ENCODE measurements around the gene NKRF. TPM values are rescaled to one million over a fixed set of nuclear protein-coding genes. Genes with fewer than 3 reads are reported as not detected.

The NKRF gene
- polyA plus RNA-seq, 4 donors = 2.9 to 8.2 (median 4.1) TPM

DNA sequence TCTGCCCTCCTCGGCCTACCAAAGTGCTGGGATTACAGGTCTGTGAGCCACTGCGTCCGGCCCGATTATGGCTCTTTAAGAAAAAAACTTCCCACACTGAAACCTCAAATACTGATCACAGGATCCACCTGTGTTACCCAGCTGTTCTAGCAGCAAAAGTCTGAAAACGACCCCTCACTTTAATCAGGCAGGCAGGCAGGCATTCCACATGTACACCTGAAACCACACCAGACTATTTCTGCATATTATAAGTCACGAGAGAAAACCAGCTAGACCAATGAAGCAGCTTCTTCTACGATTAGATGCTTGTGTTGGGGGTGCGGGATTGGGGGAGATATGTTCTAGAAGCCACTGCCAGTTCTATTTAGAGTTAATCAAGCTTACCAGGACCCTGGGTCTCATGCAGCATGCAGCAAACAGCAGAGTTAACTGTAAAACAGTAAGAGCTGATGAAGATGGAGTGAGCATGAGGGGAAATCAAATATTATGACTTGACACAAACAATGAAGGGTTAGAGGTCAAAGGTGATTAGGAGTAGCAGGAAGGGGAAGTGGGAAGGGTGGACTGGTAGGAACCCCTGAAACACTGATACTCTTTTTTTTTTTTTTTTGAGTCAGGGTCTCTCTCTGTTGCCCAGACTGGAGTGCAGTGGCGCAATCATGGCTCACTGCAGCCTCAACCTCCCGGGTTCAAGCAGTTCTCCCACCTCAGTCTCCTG is 18.9 kb upstream of the NKRF start:
- no peak overlapping the region for H3K27ac ChIP-seq (ENCODE audit: low read depth in 1 of 3, low read length in 2 of 3)
- H3K36me3 ChIP-seq (ENCODE audit: control insufficient read depth in 3 of 3, insufficient read depth in 2 of 3, low read depth in 1 of 3, low read length in 3 of 3) = peaks cover 0 to 2% (median 2%) of the 10 kb centered on the region in 3 donors
- no peak for FAIRE-seq
- WGBS, 3 donors = 84 to 86% (median 84%) methylated on average over 9 to 10 of the region's 10 CpGs
- no peaks in the 10 kb centered on the region for H3K4me1 ChIP-seq (ENCODE audit: control insufficient read depth in 3 of 3, insufficient read depth in 2 of 3, low read depth in 1 of 3, low read length in 2 of 3)
- no peaks in the 10 kb centered on the region for H3K9me3 ChIP-seq (ENCODE audit: control insufficient read depth in 2 of 2, insufficient read depth in 1 of 2, low read depth in 1 of 2, low read length in 1 of 2)
- no peak for DNase-seq
- no peak overlapping the region for H3K4me3 ChIP-seq (ENCODE audit: low read depth in 1 of 3, low read length in 3 of 3)
- no peaks in the 10 kb centered on the region for H3K27me3 ChIP-seq (ENCODE audit: control insufficient read depth in 3 of 3, insufficient read depth in 3 of 3, low read length in 3 of 3)

DNA sequence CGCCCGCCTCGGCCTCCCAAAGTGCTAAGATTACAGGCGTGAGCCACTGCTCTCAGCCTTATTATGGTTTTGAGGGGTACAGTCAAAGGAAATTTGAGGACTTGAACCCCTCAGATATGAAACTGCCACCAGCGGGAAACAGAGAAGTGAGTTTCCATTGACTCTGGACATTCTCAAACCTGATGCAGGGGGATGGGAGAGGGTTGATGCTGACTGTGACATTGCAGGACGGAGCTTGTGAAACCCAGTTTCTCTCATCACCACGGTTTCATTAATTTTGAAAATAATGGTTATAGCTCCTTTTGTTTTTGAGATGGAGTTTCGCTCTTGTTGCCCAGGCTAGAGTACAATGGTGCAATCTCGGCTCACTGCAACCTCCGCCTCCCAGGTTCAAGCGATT is 18.2 kb upstream of the NKRF start:
- Histone ChIP-seq H3K9me3 (ENCODE audit: control insufficient read depth in 2 of 2, insufficient read depth in 1 of 2, low read depth in 1 of 2, low read length in 1 of 2) (no peaks in the 10 kb centered on the region), H3K27ac (ENCODE audit: low read depth in 1 of 3, low read length in 2 of 3) (no peak overlapping the region), H3K4me3 (ENCODE audit: low read depth in 1 of 3, low read length in 3 of 3) (no peak overlapping the region), H3K4me1 (ENCODE audit: control insufficient read depth in 3 of 3, insufficient read depth in 2 of 3, low read depth in 1 of 3, low read length in 2 of 3) (no peaks in the 10 kb centered on the region), H3K36me3 (ENCODE audit: control insufficient read depth in 3 of 3, insufficient read depth in 2 of 3, low read depth in 1 of 3, low read length in 3 of 3) (peaks cover 0 to 2% (median 2%) of the 10 kb centered on the region in 3 donors), H3K27me3 (ENCODE audit: control insufficient read depth in 3 of 3, insufficient read depth in 3 of 3, low read length in 3 of 3) (no peaks in the 10 kb centered on the region)
- DNase-seq = no peak
- FAIRE-seq = no peak
- WGBS, 3 donors = 90 to 96% (median 95%) methylated on average over 10 to 11 of the region's 11 CpGs

DNA sequence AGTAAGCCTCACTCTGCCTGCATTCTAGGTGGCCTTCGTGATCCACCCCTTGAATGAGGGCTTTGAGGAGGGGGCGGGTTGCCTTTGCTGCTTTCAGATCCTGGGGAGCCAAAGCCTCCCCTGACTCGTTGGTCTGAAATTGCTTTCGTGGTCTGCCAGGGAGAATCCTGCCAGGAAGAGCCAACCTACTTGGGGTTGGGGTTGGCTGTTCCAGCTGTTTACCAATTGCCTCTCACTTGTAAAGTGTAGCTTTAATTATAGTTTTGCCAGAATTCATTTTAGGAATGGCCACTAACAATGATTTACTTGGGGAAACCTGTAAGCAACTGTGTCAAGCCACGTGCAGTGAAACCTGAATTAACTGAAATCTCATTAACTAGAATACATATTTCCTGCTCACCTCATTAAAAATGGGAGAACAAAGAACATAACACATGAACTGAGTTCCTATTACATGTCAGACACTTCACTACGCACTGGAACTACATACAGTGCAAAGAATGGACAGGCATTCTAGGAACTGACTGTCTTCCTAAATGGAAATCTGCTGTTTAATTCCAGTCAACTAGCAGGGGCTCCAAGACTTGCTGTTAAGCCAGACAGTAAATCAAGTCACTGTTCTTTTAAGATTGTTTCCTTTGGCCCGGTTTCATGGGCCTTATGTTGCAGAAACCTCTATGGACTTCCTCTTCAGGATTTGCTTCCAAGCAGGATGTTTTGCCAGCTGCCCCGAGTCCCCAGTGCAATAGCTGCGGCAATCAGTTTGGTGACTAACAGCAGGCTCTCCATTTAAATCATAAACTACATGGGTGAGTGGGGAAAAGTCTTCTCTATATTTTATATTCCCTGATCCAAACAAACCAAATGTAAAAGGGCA is 16.4 kb upstream of the NKRF start:
- H3K4me1 ChIP-seq (ENCODE audit: control insufficient read depth in 3 of 3, insufficient read depth in 2 of 3, low read depth in 1 of 3, low read length in 2 of 3) = no peaks in the 10 kb centered on the region
- no peaks in the 10 kb centered on the region for H3K9me3 ChIP-seq (ENCODE audit: control insufficient read depth in 2 of 2, insufficient read depth in 1 of 2, low read depth in 1 of 2, low read length in 1 of 2)
- no peak overlapping the region for H3K27ac ChIP-seq (ENCODE audit: low read depth in 1 of 3, low read length in 2 of 3)
- WGBS, 3 donors = 53 to 67% (median 66%) methylated on average over 9 of the region's 9 CpGs
- H3K4me3 ChIP-seq (ENCODE audit: low read depth in 1 of 3, low read length in 3 of 3) = no peak overlapping the region
- H3K27me3 ChIP-seq (ENCODE audit: control insufficient read depth in 3 of 3, insufficient read depth in 3 of 3, low read length in 3 of 3) = no peaks in the 10 kb centered on the region
- H3K36me3 ChIP-seq (ENCODE audit: control insufficient read depth in 3 of 3, insufficient read depth in 2 of 3, low read depth in 1 of 3, low read length in 3 of 3) = peaks cover 0 to 2% (median 0%) of the 10 kb centered on the region in 3 donors
- DNase-seq = peak in 1 of 2 donors; percentile 8
- FAIRE-seq = no peak

DNA sequence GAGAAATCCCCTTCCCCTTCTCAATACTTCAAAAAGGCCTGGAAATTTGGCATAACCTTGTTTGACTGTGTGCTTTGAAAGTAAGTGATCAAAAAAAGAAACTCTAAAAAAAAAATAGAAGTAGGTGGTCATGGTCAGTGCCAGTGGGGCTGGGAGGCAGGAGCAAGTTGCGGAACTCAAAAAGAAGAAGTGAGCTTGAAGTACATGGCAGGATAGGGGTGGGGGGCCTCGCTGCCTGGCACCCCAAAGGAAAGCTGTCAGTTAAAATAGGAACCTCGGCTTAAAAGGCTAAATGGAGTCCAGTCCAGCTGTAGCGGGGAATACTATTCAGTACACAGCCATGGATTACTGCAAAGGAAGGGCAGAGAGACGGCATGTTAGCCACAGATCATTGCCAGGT is 12.2 kb upstream of the NKRF start:
- Histone ChIP-seq H3K9me3 (ENCODE audit: control insufficient read depth in 2 of 2, insufficient read depth in 1 of 2, low read depth in 1 of 2, low read length in 1 of 2) (no peaks in the 10 kb centered on the region), H3K4me1 (ENCODE audit: control insufficient read depth in 3 of 3, insufficient read depth in 2 of 3, low read depth in 1 of 3, low read length in 2 of 3) (no peaks in the 10 kb centered on the region), H3K27ac (ENCODE audit: low read depth in 1 of 3, low read length in 2 of 3) (peak overlapping the region in 1 of 3 donors; percentile 38), H3K27me3 (ENCODE audit: control insufficient read depth in 3 of 3, insufficient read depth in 3 of 3, low read length in 3 of 3) (no peaks in the 10 kb centered on the region), H3K4me3 (ENCODE audit: low read depth in 1 of 3, low read length in 3 of 3) (no peak overlapping the region), H3K36me3 (ENCODE audit: control insufficient read depth in 3 of 3, insufficient read depth in 2 of 3, low read depth in 1 of 3, low read length in 3 of 3) (no peaks in the 10 kb centered on the region)
- 84 to 90% (median 90%) methylated on average over 5 of the region's 5 CpGs for WGBS, 3 donors
- DNase-seq (no peak), FAIRE-seq (no peak)

DNA sequence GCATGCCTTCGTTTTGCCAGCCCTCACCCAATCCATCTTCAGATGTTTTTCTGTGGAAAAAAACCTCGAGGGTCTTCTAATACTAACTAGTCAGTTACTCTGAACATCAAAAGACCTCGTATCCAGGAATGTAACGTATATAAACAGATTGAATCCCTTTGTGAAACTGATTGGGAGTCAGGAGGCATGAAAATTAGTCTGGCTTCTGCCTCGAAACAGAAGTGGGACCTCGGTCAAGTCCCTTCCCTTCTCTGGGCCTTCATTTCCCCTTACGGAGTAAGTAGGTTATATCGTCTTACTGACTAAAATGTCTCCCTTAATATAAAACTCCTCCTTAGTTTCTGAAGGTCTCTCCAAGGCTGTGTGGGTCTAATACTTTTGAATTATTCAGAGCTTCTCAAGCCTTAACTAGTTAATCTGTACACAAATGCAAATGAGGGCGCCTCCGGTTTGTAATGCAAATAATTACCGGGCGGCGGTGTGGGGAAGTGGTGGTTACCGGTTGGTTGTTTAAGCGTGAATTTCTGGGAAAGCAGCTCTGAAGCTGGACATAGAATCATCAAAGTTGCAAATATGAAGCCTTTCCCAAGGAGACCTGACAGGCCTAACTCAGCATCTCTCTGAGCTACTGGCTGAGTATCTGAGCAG is 11.4 kb upstream of the NKRF start:
- Histone ChIP-seq H3K27me3 (ENCODE audit: control insufficient read depth in 3 of 3, insufficient read depth in 3 of 3, low read length in 3 of 3) (no peaks in the 10 kb centered on the region), H3K4me3 (ENCODE audit: low read depth in 1 of 3, low read length in 3 of 3) (no peak overlapping the region), H3K4me1 (ENCODE audit: control insufficient read depth in 3 of 3, insufficient read depth in 2 of 3, low read depth in 1 of 3, low read length in 2 of 3) (no peaks in the 10 kb centered on the region), H3K36me3 (ENCODE audit: control insufficient read depth in 3 of 3, insufficient read depth in 2 of 3, low read depth in 1 of 3, low read length in 3 of 3) (no peaks in the 10 kb centered on the region), H3K27ac (ENCODE audit: low read depth in 1 of 3, low read length in 2 of 3) (no peak overlapping the region), H3K9me3 (ENCODE audit: control insufficient read depth in 2 of 2, insufficient read depth in 1 of 2, low read depth in 1 of 2, low read length in 1 of 2) (no peaks in the 10 kb centered on the region)
- WGBS, 3 donors = 66 to 83% (median 67%) methylated on average over 15 of the region's 15 CpGs
- DNase-seq (no peak), FAIRE-seq (no peak)

DNA sequence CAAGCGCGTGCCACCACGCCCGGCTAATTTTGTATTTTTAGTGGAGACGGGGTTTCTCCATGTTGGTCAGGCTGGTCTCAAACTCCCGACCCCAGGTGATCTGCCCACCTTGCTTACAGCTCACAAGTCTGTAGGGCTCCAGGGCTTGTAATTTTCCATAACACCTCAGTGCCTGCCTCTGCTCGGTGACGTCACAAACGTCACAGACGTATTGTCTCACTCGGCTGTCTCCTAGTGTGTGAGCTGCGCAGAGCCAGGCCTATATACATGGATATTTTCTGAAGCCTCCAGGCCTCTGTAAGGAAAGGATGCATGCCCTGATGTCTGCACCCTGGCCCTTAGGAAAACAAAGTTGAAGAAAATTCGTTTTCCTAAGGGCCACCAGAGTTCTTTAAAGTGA is 8.6 kb upstream of the NKRF start:
- no peaks in the 10 kb centered on the region for H3K4me1 ChIP-seq (ENCODE audit: control insufficient read depth in 3 of 3, insufficient read depth in 2 of 3, low read depth in 1 of 3, low read length in 2 of 3)
- WGBS, 3 donors = 82 to 87% (median 83%) methylated on average over 13 of the region's 13 CpGs
- no peaks in the 10 kb centered on the region for H3K27me3 ChIP-seq (ENCODE audit: control insufficient read depth in 3 of 3, insufficient read depth in 3 of 3, low read length in 3 of 3)
- no peaks in the 10 kb centered on the region for H3K36me3 ChIP-seq (ENCODE audit: control insufficient read depth in 3 of 3, insufficient read depth in 2 of 3, low read depth in 1 of 3, low read length in 3 of 3)
- no peaks in the 10 kb centered on the region for H3K9me3 ChIP-seq (ENCODE audit: control insufficient read depth in 2 of 2, insufficient read depth in 1 of 2, low read depth in 1 of 2, low read length in 1 of 2)
- no peak overlapping the region for H3K4me3 ChIP-seq (ENCODE audit: low read depth in 1 of 3, low read length in 3 of 3)
- DNase-seq (no peak), FAIRE-seq (no peak)
- no peak overlapping the region for H3K27ac ChIP-seq (ENCODE audit: low read depth in 1 of 3, low read length in 2 of 3)

DNA sequence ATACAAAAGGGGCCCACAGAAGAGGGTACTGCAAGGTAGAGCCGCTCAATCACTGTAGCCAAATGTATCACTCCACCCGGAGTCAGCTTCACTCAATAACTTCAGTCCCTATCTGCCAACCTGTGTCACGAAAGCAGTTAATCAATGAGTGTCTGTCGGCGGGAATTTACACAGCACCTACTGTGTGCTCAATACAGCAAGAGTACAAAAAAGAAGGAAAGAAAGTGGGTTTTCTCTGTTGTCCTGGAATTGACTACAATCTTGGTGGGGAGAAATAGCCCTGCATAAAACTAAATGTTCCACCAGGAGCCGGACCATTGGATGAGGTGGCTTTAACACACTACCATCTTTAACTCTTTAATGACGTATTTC is 780 bp upstream of the NKRF start:
- H3K27ac ChIP-seq (ENCODE audit: low read depth in 1 of 3, low read length in 2 of 3) = peak overlapping the region in 2 of 3 donors; percentile 94 to 97
- peaks cover 0 to 9% (median 3%) of the 10 kb centered on the region in 3 donors for H3K4me1 ChIP-seq (ENCODE audit: control insufficient read depth in 3 of 3, insufficient read depth in 2 of 3, low read depth in 1 of 3, low read length in 2 of 3)
- WGBS, 3 donors = 18 to 53% (median 33%) methylated on average over 7 of the region's 7 CpGs
- no peak for FAIRE-seq
- peak overlapping the region in 2 of 3 donors; percentile 75 to 87 for H3K4me3 ChIP-seq (ENCODE audit: low read depth in 1 of 3, low read length in 3 of 3)
- no peak for DNase-seq
- no peaks in the 10 kb centered on the region for H3K27me3 ChIP-seq (ENCODE audit: control insufficient read depth in 3 of 3, insufficient read depth in 3 of 3, low read length in 3 of 3)
- no peaks in the 10 kb centered on the region for H3K36me3 ChIP-seq (ENCODE audit: control insufficient read depth in 3 of 3, insufficient read depth in 2 of 3, low read depth in 1 of 3, low read length in 3 of 3)
- H3K9me3 ChIP-seq (ENCODE audit: control insufficient read depth in 2 of 2, insufficient read depth in 1 of 2, low read depth in 1 of 2, low read length in 1 of 2) = no peaks in the 10 kb centered on the region

DNA sequence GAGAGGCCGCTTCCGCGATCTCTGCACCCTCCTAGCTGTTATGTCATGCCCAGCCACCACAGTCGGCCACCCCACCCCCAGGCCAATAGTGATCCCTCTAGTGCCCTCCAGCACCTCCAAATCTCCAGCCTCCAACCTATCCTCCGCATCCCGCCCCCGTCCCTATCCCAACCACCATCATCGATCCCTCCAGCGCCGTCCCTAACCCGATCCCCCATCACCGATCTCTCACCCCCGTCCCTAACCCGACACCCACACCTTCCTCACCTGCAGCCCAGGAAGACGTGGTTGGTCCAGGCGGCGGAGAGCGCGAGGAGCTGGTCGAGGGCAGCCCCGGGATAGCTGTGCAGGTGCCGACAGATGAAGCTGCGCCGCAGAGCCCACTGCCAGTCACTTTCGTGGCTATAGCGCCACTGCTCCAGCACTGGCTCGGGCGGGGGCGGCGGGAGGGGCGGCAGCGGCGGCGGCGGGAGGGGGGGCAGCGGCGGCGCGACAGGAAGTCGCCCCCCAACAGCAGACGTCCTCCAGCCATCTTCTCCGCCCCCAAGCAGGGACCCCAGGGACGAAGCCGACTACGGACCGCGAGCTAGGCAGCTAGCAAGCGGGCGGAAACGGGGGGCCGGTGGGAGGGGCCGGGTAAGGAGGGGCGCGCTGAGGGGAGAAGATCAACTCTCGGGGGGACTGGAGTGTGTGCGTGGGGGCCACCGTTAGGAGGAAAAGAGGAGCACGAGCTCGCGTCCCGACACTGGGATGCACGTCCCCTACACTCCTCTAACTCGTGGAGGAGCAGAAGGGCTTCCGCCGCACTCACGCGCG is 552 bp downstream of the NKRF start:
- WGBS, 3 donors = 1 to 43% (median 11%) methylated on average over 26 to 63 of the region's 68 CpGs
- no peaks in the 10 kb centered on the region for H3K36me3 ChIP-seq (ENCODE audit: control insufficient read depth in 3 of 3, insufficient read depth in 2 of 3, low read depth in 1 of 3, low read length in 3 of 3)
- peak overlapping the region; percentile 60 to 87 (median 75) for H3K4me3 ChIP-seq (ENCODE audit: low read depth in 1 of 3, low read length in 3 of 3)
- DNase-seq (peak; percentile 16 to 48), FAIRE-seq (no peak)
- no peaks in the 10 kb centered on the region for H3K27me3 ChIP-seq (ENCODE audit: control insufficient read depth in 3 of 3, insufficient read depth in 3 of 3, low read length in 3 of 3)
- peaks cover 0 to 9% (median 3%) of the 10 kb centered on the region in 3 donors for H3K4me1 ChIP-seq (ENCODE audit: control insufficient read depth in 3 of 3, insufficient read depth in 2 of 3, low read depth in 1 of 3, low read length in 2 of 3)
- no peaks in the 10 kb centered on the region for H3K9me3 ChIP-seq (ENCODE audit: control insufficient read depth in 2 of 2, insufficient read depth in 1 of 2, low read depth in 1 of 2, low read length in 1 of 2)
- H3K27ac ChIP-seq (ENCODE audit: low read depth in 1 of 3, low read length in 2 of 3) = peak overlapping the region; percentile 68 to 97 (median 94)
